H1 (cell line): ENCODE results near the gene LSM3. TPM values are rescaled to one million over a fixed set of nuclear protein-coding genes. Genes with fewer than 3 reads are reported as not detected.

Experiments used
- CTBP2 ChIP-seq: IDR thresholded peaks from 2 replicates; pipeline ENCODE4 v1.7.0; 2011; ENCODE audit warnings: borderline replicate concordance, mild to moderate bottlenecking, moderate library complexity, mixed read lengths, low read length; ENCODE audit not compliant: insufficient read depth, insufficient read length
- CTCF ChIP-seq, 3 experiments: IDR thresholded peaks; 1 replicate in 2 of 3; 2 replicates in 1 of 3; pipeline versions ENCODE4 v1.5.1 to v1.6.1; 2011; ENCODE audit warnings: low read length in 3 of 3, mild to moderate bottlenecking in 3 of 3, inconsistent platforms in 2 of 3, low read depth in 1 of 3, moderate library complexity in 1 of 3; ENCODE audit not compliant: insufficient read depth in 1 of 3; ENCODE audit errors: control extremely low read depth in 1 of 3
- JUN ChIP-seq: IDR thresholded peaks from 2 replicates; pipeline ENCODE4 v1.6.1; 2011; ENCODE audit warnings: low read depth, mild to moderate bottlenecking, improper control_type of control experiment, low read length
- JUND ChIP-seq: IDR thresholded peaks from 2 replicates; pipeline ENCODE4 v1.6.1; 2011; ENCODE audit warnings: mild to moderate bottlenecking, improper control_type of control experiment, low read length
- KDM5A ChIP-seq: fragments of 200-600 bp; IDR thresholded peaks from 2 replicates; pipeline ENCODE4 v1.7.1; 2012; ENCODE audit warnings: mild to moderate bottlenecking, low read length, inconsistent platforms, mixed read lengths
- RBBP5 ChIP-seq: IDR thresholded peaks from 2 replicates; pipeline ENCODE4 v1.7.1; 2012; ENCODE audit warnings: low read depth, mild to moderate bottlenecking, inconsistent platforms, low read length, moderate library complexity, borderline replicate concordance
- TAF7 ChIP-seq: optimal IDR thresholded peaks from 2 replicates; pipeline ENCODE3; 2011; ENCODE audit warnings: low read depth, mild to moderate bottlenecking, inconsistent platforms, low read length, moderate library complexity, borderline replicate concordance
- polyA plus RNA-seq, 7 experiments: library from polyadenylated mRNA; depleted of rRNA in 3 of 7; stranded (reverse) in 5 of 7; unstranded in 2 of 7; fragments of >200 nt in 5 of 7; fragments of 200-250 nt in 2 of 7; gene quantifications; 1 replicate in 5 of 7; 2 replicates in 1 of 7; 4 replicates in 1 of 7; pipeline versions ENCODE4 v1.2.1 to v1.2.3, GENCODE V29; 2011 to 2013; ENCODE audit warnings: missing spikeins in 2 of 7, mixed read lengths in 2 of 7
- total RNA-seq: library from RNA; stranded (reverse); fragmentation: NEBNext Ultra II Directional; extraction: Animal tissue kit (Norgen Biotek cat#: 25700); gene quantifications from 2 replicates; pipeline ENCODE4 v1.2.1, GENCODE V29; 2021

Gene LSM3
- total and polyA plus RNA-seq, 2 of the 8 experiments (the other 6 are each of a cell fraction or from before 2014, with no cell fraction given) = 7.1 to 25.4 TPM

GRCh38 chr3:14194865-14195264 is 16.2 kb downstream of the LSM3 start (continued):
- no peak for TF ChIP-seq KDM5A
- no peak for TF ChIP-seq JUND
- TF ChIP-seq TAF7 = no peak
- no peak for TF ChIP-seq CTBP2
- TF ChIP-seq JUN = no peak
- TF ChIP-seq RBBP5 = no peak
- no peak for TF ChIP-seq CTCF (IDR thresholded peaks at IDR 0.05; ENCODE audit: control extremely low read depth in 1 of 3, insufficient read depth in 1 of 3, low read depth in 1 of 3, low read length in 3 of 3)
